Suprapubic skin (tissue), 4 donors: ENCODE data around the gene PARD6G. TPM values are rescaled to one million over a fixed set of nuclear protein-coding genes. Genes with fewer than 3 reads are reported as not detected.

Source experiments
- DNase-seq, 2 donors: peaks; one replicate each; pipeline ENCODE4 v3.0.0-alpha.2; 2019; ENCODE audit warnings: low spot score in 2 of 2
- H3K27ac ChIP-seq: fragments of 200-600 bp; sonication (generic); one replicate; pipeline ENCODE4 v1.5.1; 2019
- H3K27me3 ChIP-seq: fragments of 200-600 bp; sonication (generic); one replicate; pipeline ENCODE4 v1.5.1; 2019
- H3K36me3 ChIP-seq: fragments of 200-600 bp; sonication (generic); one replicate; pipeline ENCODE4 v1.5.1; 2019
- H3K4me1 ChIP-seq: fragments of 200-600 bp; sonication (generic); one replicate; pipeline ENCODE4 v1.5.1; 2019
- H3K4me3 ChIP-seq: fragments of 200-600 bp; sonication (generic); one replicate; pipeline ENCODE4 v1.5.1; 2019; ENCODE audit warnings: mild to moderate bottlenecking
- H3K9me3 ChIP-seq: fragments of 200-600 bp; sonication (generic); one replicate; pipeline ENCODE4 v1.5.1; 2019
- CTCF ChIP-seq, 2 donors: fragments of 200-600 bp in 1 of 2; fragments of 450-650 bp in 1 of 2; sonication (generic) in 1 of 2; IDR thresholded peaks; one replicate each; pipeline ENCODE4 v1.5.1; 2016 to 2019; ENCODE audit warnings: antibody characterized with exemption in 2 of 2, mild to moderate bottlenecking in 1 of 2, moderate library complexity in 1 of 2
- EP300 ChIP-seq: sonication (generic); formaldehyde crosslinking; IDR thresholded peaks from one replicate; pipeline ENCODE4 v1.6.1; 2017; ENCODE audit warnings: antibody characterized with exemption
- POLR2A ChIP-seq, 2 donors: fragments of 450-650 bp; IDR thresholded peaks; one replicate each; pipeline ENCODE4 v1.6.1; 2017; ENCODE audit warnings: antibody characterized with exemption in 2 of 2, mild to moderate bottlenecking in 2 of 2, moderate library complexity in 2 of 2
- POLR2AphosphoS5 ChIP-seq, 3 donors: sonication (generic); formaldehyde crosslinking; IDR thresholded peaks; one replicate each; pipeline ENCODE4 v1.6.1; 2017; ENCODE audit warnings: antibody characterized with exemption in 3 of 3
- WGBS: methylation state at CpG from one replicate; pipeline ENCODE4 v1.1.5; 2018; 5-methylcytosine and 5-hydroxymethylcytosine counted together
- total RNA-seq, 4 donors: library from RNA; depleted of rRNA; stranded (reverse); fragments of >200 nt; gene quantifications; one replicate each; pipeline ENCODE4 v1.1.0, GENCODE V29; 2016

The PARD6G gene
- total RNA-seq, 4 donors from 2014 or later: 47.5 to 97.6 (median 82.2) TPM

- no peak for DNase-seq
- Histone ChIP-seq H3K27me3 (no peaks in the 10 kb centered on the region), H3K27ac (no peak overlapping the region), H3K4me1 (no peaks in the 10 kb centered on the region), H3K36me3 (peaks cover 15% of the 10 kb centered on the region), H3K4me3 (no peak overlapping the region), H3K9me3 (no peaks in the 10 kb centered on the region)
- no peak for TF ChIP-seq CTCF (IDR thresholded peaks at IDR 0.05)
- TF ChIP-seq EP300: no peak
- TF ChIP-seq POLR2A (IDR thresholded peaks at IDR 0.05): no peak
- TF ChIP-seq POLR2AphosphoS5 (IDR thresholded peaks at IDR 0.05): no peak
Measured at GRCh38 chr18:80124131-80124530, 123.2 kb downstream of the PARD6G start.

- TF ChIP-seq POLR2AphosphoS5 (IDR thresholded peaks at IDR 0.05): no peak
- TF ChIP-seq EP300: no peak
- TF ChIP-seq CTCF (IDR thresholded peaks at IDR 0.05): no peak
- no peak for TF ChIP-seq POLR2A (IDR thresholded peaks at IDR 0.05)
- no peak for DNase-seq
- Histone ChIP-seq H3K4me3 (no peak overlapping the region), H3K4me1 (peaks cover 4% of the 10 kb centered on the region), H3K9me3 (no peaks in the 10 kb centered on the region), H3K27me3 (no peaks in the 10 kb centered on the region), H3K36me3 (peaks cover 26% of the 10 kb centered on the region), H3K27ac (no peak overlapping the region)
- WGBS: 93% methylated on average over 1 of the region's 1 CpG
Measured at GRCh38 chr18:80120932-80121331, 126.4 kb downstream of the PARD6G start.

- no peak for TF ChIP-seq POLR2A (IDR thresholded peaks at IDR 0.05)
- no peak for TF ChIP-seq POLR2AphosphoS5 (IDR thresholded peaks at IDR 0.05)
- TF ChIP-seq EP300: no peak
- TF ChIP-seq CTCF (IDR thresholded peaks at IDR 0.05): no peak
- H3K4me1 ChIP-seq: peaks cover 4% of the 10 kb centered on the region
- no peak overlapping the region for H3K27ac ChIP-seq
- H3K4me3 ChIP-seq: no peak overlapping the region
- peaks cover 26% of the 10 kb centered on the region for H3K36me3 ChIP-seq
- no peaks in the 10 kb centered on the region for H3K9me3 ChIP-seq
- 87% methylated on average over 6 of the region's 6 CpGs for WGBS
- no peak for DNase-seq
- H3K27me3 ChIP-seq: no peaks in the 10 kb centered on the region
Measured at GRCh38 chr18:80119111-80119510, 128.2 kb downstream of the PARD6G start.

- TF ChIP-seq EP300: no peak
- TF ChIP-seq CTCF (IDR thresholded peaks at IDR 0.05): no peak
- TF ChIP-seq POLR2A (IDR thresholded peaks at IDR 0.05): no peak
- TF ChIP-seq POLR2AphosphoS5 (IDR thresholded peaks at IDR 0.05): no peak
- no peaks in the 10 kb centered on the region for H3K9me3 ChIP-seq
- H3K4me1 ChIP-seq: peaks cover 18% of the 10 kb centered on the region
- peaks cover 20% of the 10 kb centered on the region for H3K36me3 ChIP-seq
- H3K4me3 ChIP-seq: no peak overlapping the region
- H3K27me3 ChIP-seq: no peaks in the 10 kb centered on the region
- WGBS: 90% methylated on average over 4 of the region's 4 CpGs
- DNase-seq: no peak
- H3K27ac ChIP-seq: no peak overlapping the region
Measured at GRCh38 chr18:80115035-80115434, 132.3 kb downstream of the PARD6G start.

- Histone ChIP-seq H3K36me3 (no peaks in the 10 kb centered on the region), H3K4me3 (no peak overlapping the region), H3K27me3 (no peaks in the 10 kb centered on the region), H3K9me3 (no peaks in the 10 kb centered on the region), H3K4me1 (peaks cover 22% of the 10 kb centered on the region), H3K27ac (no peak overlapping the region)
- TF ChIP-seq CTCF (IDR thresholded peaks at IDR 0.05) (no peak), EP300 (no peak), POLR2A (IDR thresholded peaks at IDR 0.05) (no peak), POLR2AphosphoS5 (IDR thresholded peaks at IDR 0.05) (no peak)
- WGBS: 41% methylated on average over 1 of the region's 1 CpG
- DNase-seq: no peak
Measured at GRCh38 chr18:80112624-80113248, 134.6 kb downstream of the PARD6G start.
